Gastrocnemius medialis (tissue), 4 donors: ENCODE measurements around the gene ANKRD2.

Experiments used
- POLR2A ChIP-seq, 2 donors: fragments of 450-650 bp; IDR thresholded peaks; one replicate each; pipeline ENCODE4 v1.6.1; 2017; ENCODE audit warnings: antibody characterized with exemption in 2 of 2, mild to moderate bottlenecking in 2 of 2, moderate library complexity in 2 of 2
- TF ChIP-seq, protein P1 (sequence below), 5 experiments: fragments of 450-650 bp in 3 of 5; fragments of 200-600 bp in 2 of 5; sonication (generic) in 2 of 5; IDR thresholded peaks in 4 of 5; conservative IDR thresholded peaks in 1 of 5; 1 replicate in 4 of 5; 2 replicates in 1 of 5; pipeline ENCODE4 v1.5.1; 2016 to 2019; ENCODE audit warnings: antibody characterized with exemption in 5 of 5, mild to moderate bottlenecking in 3 of 5, moderate library complexity in 3 of 5

DNA sequence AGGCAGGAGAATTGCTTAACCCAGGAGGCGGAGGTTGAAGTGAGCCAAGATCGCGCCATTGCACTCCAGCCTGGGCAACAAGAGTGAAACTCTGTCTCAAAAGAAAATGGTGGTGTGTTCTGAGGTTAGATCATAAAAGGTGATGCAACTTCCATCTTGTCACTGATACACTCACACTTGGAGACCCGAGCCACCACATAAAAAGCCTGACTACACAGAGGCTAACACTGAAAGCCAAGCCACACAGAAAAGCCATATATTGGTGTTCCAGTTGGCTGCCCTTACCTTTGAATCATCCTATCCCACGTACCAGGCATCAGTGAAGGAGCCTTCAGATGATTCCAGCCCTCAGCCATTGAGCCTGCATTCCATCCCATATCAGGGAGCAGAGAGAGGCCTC is 56.7 kb downstream of the ANKRD2 start:
- TF ChIP-seq, protein P1, sequence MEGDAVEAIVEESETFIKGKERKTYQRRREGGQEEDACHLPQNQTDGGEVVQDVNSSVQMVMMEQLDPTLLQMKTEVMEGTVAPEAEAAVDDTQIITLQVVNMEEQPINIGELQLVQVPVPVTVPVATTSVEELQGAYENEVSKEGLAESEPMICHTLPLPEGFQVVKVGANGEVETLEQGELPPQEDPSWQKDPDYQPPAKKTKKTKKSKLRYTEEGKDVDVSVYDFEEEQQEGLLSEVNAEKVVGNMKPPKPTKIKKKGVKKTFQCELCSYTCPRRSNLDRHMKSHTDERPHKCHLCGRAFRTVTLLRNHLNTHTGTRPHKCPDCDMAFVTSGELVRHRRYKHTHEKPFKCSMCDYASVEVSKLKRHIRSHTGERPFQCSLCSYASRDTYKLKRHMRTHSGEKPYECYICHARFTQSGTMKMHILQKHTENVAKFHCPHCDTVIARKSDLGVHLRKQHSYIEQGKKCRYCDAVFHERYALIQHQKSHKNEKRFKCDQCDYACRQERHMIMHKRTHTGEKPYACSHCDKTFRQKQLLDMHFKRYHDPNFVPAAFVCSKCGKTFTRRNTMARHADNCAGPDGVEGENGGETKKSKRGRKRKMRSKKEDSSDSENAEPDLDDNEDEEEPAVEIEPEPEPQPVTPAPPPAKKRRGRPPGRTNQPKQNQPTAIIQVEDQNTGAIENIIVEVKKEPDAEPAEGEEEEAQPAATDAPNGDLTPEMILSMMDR (IDR thresholded peaks at IDR 0.05 in 4 of 5, conservative IDR thresholded peaks at IDR 0.05 in 1 of 5), result no peak
- TF ChIP-seq POLR2A (IDR thresholded peaks at IDR 0.05), result no peak
